NCI-H82 treated with DMSO at 0.1 percent for 48 hours (cell line): Measurements from ENCODE around the gene AKR1A1.

Experiments
- DNase-seq: peaks from one replicate; lab custom pipeline; 2025; ENCODE audit not compliant: unreplicated experiment; lab: John Stamatoyannopoulos, UW

The AKR1A1 gene

DNA sequence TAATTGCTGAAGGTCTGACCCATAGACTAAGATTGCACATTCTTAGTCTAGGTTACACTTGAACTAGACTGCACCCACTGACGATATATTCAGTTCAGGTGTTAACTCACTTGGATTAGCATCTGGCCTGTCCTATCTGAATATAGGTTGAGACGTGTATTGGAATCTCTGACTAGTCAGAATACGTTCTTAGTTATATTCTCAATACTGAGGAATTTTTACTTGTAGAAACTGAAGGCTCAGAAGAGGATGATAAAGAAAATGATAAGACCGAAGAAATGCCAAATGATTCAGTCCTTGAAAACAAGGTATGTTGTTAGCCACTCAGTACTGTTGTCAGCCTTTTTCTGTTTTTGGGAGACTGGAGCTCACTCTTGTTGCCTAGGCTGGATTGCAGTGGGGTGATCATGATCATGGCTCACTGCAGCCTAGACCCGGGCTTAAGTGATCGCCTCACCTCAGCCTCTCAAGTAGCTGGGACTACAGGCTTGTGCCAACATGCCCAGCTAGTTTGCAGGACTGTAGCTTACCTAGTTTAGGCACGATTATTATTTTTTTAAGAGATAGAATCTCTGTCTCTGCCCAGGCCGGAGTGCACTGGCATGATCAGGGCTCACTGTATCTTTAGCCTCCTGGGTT is 62.4 kb downstream of the AKR1A1 start:
- DNase-seq: no peak

DNA sequence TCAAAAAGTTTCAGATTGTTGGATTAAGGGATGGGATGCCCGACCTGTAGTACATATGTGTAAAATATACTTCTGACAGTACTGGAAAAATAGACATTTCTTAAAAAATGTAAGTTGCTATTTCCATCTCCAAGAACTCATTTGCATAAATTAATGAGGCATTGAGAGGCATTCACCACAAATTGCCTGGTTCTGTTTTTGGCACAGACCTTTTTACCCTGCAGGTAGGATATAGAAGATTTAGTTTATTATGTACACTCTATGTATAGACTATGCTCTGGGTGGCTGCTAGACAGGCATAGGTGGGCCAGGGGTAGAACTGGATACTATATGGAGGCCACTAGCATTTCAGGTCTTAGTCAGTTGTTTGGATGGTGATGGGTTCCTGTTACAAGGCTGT is 65.3 kb downstream of the AKR1A1 start:
- DNase-seq: no peak

DNA sequence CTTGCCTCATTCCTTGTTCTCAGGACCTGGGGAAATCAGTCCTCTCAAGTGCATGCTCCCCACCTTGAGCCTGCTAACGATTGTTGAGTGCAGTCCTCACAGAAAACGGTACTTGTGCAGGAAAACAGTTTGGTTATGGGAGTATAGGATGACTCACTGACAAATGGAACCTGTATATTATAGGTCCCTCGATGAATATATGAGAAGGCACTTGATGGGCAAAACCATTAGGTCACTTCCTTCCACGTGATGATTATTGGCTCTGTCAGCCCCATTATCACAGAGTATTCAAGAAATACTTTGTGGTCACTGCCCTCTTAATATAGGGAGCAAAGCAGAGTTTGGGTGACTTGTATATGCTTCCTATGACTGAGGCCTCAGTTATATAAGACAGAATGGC is 67.0 kb downstream of the AKR1A1 start:
- no peak for DNase-seq

DNA sequence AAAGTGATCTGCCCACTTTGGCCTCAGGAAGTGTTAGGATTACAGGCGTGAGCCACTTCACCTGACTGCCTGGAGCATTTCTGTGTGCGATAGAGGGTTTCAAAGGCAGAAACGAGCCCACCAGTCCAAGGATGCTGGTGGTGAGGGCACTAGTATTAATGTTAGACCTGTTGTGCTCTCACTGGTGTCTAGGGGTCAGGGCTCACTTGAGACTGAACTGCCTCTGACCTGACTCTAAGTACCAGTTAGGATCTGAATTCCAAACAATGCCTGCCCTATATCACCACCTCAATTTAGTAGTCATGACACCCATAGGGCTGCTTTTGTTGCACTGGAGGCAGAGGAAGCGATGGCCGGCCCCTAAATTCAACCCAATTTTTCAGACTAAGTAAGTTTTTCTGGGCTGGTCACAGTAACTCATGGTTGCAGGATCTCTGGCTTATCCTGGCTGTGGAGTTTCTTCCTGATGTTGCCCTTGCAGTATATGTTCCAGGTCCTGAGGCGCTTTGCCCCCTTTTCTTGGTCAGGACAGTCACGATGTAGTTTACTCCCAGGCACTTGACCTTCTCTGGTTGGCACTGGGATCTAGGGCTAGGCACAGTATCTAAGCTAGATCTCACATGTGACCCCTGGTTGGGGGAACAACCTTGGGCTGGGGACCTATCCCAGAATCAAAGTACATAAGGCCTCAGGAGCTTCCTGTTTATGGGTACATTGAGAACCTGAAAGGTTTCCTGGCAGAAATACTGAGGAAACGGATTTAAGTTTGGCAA is 68.7 kb downstream of the AKR1A1 start:
- DNase-seq: no peak
